Stimulated activated CD8-positive, alpha-beta memory T cell treated with anti-CD3 and anti-CD28 coated beads, Interleukin-15, amount 100 ng/mL, for 48 hours (primary cell): Measurements from ENCODE around the gene PSG1.
"Not testable (repeated sequence)": the region's sequence is repeated elsewhere in the genome, so short reads cannot be mapped to it uniquely, and the experiment has no call there.

Experiments
- DNase-seq, 2 donors: peaks; one replicate each; pipeline ENCODE4 v3.0.0-alpha.2; 2020; ENCODE audit warnings: low read depth in 2 of 2

PSG1 gene

GRCh38 chr19:42881279-42881678, 1.8 kb upstream of the PSG1 start:
- DNase-seq, result not testable (repeated sequence)

GRCh38 chr19:42880621-42881020, 1.1 kb upstream of the PSG1 start:
- DNase-seq, result not testable (repeated sequence)

DNA sequence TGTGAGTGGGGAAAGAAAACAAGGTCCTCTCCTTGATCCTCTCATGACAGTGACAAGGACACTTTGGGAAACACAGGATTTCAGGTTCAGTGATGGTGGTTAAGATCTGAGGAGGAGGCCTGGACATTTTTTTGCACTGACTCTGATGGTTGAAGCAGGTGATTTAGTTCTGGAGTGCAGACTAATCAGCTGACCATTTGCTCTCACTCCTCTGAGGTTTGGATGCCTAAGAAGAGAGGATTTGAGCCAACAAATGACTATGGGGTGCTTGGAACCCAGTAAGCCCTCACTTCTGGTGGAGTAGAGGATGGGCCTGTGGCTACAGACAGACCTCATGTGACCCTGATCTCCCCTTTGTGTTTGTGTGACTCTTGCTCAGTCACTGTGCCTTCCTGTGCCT, 2.9 kb downstream of the PSG1 start:
- not testable (repeated sequence) for DNase-seq

- not testable (repeated sequence) for DNase-seq
Observed at GRCh38 chr19:42875881-42876280, 3.6 kb downstream of the PSG1 start.

- DNase-seq, result not testable (repeated sequence)
Observed at GRCh38 chr19:42874901-42875813, 4.4 kb downstream of the PSG1 start.

DNA sequence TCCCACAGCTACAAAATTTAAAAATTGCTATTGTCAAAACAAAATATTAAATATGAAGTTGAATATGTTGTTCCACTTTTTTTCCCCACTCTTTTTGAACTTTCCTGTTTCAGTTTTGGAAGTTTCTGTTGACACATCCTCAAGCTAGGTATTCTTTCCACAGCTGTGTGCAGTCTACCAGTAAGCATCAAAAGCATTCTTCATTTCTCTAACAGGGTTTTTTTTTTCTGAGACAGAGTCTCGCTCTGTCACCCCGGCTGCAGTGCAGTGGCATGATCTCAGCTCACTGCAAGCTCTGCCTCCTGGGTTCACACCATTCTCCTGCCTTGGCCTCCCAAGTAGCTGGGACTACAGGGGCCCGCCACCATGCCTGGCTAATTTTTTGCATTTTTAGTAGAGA, 5.4 kb downstream of the PSG1 start:
- DNase-seq, result not testable (repeated sequence)

DNA sequence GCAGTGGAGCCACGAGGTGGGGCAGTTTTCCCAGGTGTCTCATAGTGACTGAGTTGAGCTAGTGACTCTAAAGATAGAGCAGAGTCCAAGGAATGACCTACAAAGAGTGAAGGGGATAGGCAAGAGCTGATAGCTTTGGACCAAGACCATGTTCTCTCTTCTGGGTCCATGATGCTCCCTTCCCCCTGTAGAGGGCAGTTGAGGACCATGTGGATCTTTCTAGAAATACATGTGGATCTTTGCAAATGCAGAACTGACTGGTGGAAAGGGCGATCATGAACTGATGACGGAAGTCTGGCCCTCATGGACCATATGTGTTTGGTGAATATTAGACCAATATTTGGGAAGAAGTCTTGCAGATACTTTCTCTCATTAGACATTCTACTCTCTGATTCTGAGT, 6.9 kb downstream of the PSG1 start:
- DNase-seq, result no peak

- DNase-seq, result no peak
Observed at GRCh38 chr19:42857544-42857867, 22.0 kb downstream of the PSG1 start.

DNA sequence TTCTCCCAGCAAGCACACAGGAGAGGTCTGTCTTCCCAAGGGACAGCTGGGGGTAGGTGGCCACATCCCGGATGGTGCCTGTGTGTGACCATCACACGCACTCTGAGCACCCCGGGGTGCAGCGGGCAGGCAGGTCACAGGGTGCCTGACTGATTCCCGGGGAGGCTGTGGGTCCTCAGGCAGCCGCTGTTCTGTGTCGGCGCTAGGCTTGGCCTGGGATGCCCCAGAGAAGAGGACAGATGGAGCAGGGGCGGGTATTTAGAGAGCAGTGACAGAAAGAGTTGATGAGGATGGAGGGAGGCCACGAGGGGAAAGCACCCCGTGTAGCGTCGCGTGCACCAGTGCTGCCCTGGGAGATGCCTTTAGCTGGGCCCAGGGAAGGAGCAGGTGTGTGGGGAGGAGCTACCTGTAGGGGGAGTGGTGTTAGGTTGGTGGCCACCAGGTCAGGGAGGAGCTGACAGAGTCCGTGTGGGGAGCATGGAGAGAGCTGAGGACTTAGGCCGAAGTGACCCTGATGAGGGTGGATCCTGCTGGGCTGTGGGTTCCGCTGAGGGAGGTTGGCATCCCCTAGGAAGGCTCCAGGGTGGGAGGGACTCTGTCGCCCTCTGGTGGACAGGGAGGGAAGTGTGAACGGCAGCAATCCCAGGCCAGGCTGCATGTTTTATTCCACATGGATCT, 22.5 kb downstream of the PSG1 start:
- DNase-seq, result not testable (repeated sequence)

GRCh38 chr19:42854745-42855144, 24.8 kb downstream of the PSG1 start:
- DNase-seq, result not testable (repeated sequence)

DNA sequence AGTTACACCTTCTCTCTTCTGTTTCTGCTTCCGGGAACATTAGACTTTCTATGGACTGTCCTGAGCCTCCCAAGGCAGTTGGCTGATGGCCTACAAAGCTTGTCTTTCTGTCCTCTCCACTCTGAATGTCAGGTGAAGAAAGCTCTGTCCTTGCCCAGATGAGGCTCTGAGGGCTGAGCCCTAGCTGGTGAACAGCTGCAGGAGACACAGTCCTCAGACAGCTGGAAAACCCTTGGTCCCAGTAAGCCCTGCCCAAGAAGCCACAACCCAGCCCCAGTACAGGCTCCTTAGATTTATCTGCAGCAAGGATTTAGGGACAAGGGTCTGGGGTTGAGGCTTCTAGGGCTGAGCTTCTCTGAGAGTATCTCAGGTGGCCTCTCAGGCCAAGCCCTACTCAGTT, 26.3 kb downstream of the PSG1 start:
- DNase-seq, result not testable (repeated sequence)

DNA sequence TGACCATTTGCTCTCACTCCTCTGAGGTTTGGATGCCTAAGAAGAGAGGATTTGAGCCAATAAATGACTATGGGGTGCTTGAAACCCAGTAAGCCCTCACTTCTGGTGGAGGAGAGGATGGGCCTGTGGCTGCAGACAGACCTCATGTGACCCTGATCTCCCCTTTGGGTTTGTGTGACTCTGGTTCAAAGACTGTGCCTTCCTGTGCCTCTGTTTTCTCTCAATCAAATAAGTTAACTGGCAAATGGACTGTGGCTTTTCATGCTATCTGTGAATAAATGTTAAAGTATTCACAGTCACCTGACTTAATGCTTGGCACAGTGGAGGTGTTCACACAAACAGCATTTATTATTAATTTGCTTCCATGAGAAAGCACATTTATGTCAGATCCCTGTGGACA, 26.7 kb downstream of the PSG1 start:
- not testable (repeated sequence) for DNase-seq

DNA sequence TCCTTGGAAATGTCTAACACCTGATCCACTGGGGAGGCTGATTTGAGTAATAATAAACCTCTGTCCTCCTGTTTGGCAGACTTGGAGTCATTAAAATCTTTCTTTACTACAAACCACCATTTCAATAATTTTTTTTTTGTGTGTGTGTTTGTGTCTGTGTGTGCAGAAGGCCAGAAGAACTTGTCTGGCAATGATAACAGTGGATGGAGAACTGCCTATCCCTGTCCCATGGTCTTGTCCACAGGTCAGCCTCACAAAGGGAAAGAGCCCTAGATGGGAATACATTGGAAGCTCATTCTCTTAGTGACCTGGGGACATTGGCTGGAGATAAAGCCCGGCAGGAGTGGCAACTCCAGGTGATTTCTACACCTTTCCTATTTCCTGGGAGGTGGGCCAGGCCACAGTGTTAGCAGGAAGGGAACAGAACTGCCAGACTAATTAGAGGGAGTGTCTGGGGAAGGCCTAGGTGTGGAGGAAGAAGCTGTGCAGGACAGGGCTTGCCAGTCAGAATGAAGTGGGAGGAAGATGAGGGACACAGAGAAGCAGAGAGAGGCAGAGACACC, 27.7 kb downstream of the PSG1 start:
- DNase-seq, result not testable (repeated sequence)

- no peak for DNase-seq
Observed at GRCh38 chr19:42850981-42851717, 28.4 kb downstream of the PSG1 start.

- no peak for DNase-seq
Observed at GRCh38 chr19:42846597-42846996, 32.9 kb downstream of the PSG1 start.

DNA sequence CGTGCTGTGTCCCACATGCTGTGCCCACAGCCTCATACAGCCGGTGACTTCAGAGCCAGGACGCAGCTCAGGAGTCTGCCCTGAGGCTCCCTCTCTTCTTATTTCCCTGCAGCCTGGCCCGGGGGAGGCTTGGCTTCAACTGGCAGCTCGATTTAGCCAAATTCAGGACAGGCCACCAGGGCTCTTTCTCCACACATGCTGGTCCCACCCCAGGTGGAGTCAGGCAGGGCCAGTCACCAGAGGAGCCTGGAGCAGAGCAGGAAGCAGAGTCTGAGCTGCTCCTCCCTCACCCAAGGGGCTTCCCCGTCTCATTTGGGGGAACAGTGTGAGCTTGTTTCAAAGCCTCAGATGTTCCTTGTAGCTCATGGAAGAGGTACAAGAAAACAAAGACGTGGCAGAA, 35.9 kb downstream of the PSG1 start:
- DNase-seq, result not testable (repeated sequence)

DNA sequence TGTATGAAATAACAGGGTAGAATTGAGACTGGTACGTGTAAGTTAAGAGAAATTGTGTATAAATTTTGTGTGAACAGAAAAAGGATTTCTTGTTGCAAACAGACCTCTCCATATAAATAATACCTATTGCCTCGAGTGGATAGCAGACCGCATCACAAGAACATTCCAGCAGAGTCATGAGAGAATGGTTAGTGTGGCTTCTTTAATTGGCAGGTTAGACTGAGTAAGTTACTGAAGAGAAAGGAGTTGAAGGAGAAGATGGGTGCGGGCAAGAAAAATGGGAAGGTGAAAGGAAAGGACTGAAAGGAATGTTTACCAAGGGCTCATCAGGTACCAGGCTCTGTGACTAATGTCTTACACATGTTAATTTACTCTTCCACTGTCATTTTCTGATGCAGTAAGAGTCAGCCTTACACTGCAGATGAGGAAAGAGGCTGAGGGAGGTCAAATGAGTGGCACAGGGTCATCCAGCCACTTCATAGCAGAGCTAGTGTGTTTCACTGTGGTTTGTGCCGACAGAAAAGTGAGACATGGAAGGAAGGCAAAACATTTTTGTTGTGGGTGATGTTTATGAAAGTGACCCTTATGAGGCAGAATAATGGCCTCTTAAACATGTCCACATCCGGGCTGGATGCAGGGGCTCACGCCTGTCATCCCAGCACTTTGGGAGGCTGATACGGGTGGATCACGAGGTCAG, 46.6 kb downstream of the PSG1 start:
- not testable (repeated sequence) for DNase-seq

DNA sequence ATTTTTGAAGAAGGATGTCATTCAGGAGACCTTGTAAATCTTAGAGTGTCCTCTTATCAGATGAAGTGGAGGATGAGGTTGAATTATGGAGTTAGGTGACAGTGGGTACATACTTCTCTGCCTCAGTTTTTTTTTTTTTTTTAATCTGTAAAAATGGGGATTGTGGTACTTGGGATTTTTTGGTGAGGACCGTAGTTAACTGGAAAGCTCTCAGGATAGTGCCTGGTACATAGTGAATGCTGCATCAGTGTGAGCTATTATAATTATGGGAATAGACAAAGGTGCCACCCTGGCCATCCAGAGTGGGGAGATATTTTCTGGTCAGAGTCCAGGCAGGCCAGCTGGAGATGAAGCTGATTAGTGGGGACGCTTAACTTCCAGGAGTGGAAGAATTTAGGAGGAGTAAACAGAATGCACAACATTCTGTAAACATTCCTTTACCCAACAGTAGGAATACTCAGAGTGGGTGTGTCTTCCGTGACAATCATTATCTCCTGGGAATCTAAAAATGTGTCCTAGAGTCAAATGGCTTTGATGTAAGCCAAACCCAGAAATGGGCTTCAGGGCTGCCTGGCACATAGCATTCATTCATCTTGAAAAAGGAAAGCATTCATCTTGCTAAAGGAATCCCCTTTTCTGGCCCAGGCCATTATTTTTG, 47.4 kb downstream of the PSG1 start:
- DNase-seq, result not testable (repeated sequence)

DNA sequence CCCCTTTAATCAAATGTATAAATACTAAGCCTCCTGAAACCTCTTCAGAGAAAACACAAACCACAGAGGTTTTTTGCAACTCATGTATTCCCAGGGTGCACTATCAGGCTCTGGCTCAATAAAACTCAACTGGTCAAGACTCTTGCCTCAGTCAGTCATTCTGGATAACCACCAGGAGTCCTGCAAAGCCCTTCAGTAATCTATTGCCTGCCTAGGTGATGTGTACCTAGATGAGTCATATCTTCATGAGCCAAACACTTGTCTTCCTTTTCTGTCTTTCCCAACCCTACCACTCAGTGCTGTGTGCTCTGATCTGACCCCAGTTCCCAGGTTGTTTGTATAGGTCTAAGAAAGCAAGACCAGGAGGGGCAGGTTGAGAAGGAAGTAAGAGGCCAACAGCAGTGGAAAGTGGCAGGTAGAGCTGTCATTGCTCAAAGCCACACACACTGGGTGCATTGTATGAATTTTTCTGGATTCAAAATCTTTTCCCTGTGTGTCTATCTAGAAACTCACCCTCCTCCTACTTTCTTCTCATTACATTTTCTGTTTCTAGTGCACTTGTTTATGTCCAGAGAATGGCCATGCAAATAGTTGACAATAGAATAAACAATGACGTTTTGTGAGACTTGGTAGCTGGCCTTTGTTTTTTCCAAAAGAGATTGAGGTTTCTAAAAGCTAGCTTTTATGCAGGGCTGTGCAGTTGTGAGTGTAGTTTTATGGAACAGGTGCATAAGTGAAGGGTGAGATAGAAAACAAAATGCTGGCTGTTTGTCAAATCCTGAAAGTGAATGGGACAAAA, 48.1 kb downstream of the PSG1 start:
- no peak for DNase-seq
